Epidermal melanocyte (primary cell): ENCODE data around the gene SMAD9.

Experiments
- DNase-seq: peaks from one replicate; pipeline ENCODE4 v3.0.0; 2011; ENCODE audit warnings: low spot score; ENCODE audit not compliant: insufficient read length

SMAD9 gene

DNA sequence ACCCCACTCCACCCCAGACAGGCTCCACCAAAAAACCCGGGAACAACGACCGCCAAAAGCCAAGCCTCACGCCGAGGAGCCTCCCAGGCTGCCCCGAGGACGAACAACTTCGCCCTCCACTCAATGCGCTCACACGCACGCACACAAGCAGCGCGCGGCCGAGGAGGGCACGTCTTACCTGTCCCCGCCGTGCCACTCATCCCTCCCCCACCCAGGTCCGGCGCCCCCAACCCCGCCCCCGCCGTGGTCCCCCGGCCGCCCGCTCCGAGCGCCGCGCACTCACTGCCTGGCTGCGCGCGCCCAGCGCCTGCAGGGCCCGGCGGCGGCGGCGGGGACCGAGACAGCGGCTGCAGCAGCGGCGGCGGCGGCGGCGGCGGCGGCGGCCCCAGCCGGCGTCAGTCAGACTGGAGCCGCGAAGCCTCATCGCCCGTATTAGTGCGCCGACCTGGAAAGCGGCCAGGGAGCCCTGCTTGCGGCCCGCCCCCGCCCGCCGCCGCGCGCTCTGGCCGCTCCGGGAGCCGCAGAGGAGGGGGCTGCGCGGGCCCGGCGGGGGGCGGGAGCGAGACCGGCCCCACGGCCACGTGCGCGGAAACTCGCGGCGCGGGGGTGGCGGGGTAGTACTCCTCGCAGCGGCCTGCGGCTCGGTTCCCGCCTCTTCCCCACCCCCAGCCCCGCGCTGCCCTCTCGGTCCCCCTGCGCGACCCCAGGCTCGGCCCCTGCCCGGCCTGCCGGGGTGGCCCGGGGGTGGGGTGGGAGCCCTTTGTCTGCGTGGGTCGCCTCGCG lies at the start of gene SMAD9:
Gene SMAD9, minus strand, starts transcription at position 406 of the 783 bp plus-strand sequence. CDS start 40,549 bp downstream, outside the sequence.
- no peak for DNase-seq

DNA sequence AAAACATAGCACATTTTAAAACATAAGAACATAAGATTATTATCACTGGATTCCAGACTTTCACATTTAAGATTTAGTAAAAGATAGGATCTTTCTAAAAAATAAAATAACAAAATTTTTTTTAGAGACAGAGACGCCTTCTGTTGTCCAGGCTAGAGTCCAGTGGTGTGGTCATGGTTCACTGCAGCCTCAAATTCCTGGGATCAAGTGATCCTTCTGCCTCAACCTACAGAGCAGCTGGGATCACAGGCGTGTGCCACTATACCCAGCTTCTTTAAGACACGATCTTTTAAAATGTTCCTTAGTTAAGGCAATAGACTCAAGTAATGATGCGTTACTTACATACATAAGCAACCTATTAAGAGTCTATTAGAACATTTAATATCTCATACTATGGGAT lies 46.4 kb upstream of the SMAD9 start:
- DNase-seq, result no peak

DNA sequence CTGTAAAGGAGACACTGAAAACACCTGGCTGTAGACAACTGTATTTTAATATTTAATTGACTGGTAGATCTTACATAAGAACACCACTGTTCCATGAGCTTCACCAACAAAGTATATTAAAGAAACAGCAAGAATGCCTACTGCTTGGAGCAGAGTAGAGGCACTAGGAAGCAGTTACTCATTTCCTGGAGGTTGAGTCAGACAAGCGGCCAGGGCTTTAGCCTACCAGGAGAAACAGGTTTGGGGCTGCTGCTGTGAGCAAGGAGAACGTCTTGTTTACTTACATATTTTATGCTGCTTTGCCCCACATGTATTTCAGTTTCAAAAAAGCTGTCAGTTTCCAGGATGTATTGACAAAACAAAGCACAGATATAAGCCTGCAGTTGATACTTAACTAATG lies 45.7 kb upstream of the SMAD9 start:
- DNase-seq, result no peak

DNA sequence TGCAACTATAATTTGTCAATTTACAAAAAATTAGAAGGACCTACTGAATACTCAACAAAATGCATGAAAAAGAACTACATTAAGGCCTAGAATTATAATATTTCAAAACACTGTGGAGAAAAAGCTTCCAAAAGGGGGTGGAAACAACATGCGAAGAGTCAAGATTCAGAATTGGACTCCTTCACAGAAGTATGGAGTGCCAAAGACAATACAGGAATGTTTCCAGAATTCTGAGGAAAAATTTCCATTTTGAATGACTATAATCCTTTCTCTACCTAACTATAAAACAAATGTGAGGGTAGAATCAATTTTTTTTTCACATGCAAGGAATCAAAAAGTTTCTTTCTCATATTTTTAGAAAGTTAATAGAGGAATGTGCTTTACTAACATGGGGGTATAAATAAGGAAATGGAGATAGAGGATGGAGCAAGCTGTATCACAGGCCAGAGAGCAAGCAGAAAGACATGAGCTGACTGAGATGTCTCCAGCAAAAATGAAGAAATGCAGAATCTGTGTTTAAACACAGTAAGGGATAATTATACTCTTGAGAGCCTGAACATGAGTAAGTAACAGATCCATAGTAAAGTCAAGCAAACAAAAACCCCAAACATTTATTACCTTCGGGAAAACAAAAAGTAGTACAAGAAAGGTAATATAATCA lies 39.5 kb upstream of the SMAD9 start:
- DNase-seq, result no peak

DNA sequence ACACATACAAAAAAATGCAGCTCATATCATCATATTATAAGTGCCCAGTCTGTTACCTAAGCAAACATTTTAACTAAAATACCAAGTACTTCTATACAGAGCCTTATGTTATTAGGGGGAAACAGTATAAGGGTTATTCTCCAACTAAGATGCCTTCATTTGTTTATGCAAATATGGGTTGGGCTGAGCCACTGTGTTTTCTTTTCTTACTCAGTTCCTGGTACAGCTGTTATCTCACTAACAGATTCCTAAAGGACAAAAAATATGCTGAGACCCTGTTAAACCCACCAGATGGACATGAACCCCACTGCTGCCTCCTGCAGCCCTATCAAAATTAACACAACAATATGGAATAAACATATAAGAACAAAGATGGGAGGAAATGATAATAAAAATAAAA lies 34.5 kb upstream of the SMAD9 start:
- no peak for DNase-seq

GRCh38 chr13:36950920-36951319 lies 30.9 kb upstream of the SMAD9 start:
- no peak for DNase-seq

DNA sequence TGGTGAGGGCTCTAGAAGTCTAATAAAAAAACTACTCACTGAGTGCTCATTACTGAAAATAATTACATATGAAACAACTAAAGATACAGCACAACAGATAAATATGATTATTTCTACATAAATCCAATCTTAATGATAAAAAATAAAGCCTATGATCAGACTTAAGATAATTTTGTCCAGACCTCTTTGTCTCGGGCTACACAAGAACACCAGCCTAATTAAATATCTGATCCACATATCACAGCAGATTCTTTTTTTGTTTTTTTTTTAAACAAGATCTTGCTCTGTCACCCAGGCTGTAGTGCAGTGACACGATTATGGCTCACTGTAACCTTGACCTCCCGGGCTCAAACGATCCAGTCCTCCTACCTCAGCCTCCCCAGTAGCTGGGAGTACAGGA lies 30.3 kb upstream of the SMAD9 start:
- DNase-seq, result no peak

DNA sequence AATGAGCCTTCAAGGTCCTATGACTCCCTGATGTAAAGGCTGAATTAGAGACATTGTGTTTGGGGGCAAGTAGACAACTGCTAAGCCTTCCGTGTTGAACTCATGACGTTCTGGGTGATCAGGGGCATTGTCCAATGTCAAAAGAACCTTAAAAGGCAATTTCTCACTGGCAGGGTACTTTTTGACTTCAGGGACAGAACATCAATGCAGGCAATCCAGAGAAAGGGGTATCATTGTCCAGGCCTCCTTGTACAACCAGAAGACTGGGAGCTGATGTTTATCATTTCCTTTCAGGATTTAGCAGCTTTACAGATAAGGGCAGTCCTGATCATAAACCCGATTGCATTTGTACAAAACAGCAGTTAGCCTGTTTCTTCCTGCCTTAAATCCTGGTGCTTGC lies 25.0 kb upstream of the SMAD9 start:
- no peak for DNase-seq

DNA sequence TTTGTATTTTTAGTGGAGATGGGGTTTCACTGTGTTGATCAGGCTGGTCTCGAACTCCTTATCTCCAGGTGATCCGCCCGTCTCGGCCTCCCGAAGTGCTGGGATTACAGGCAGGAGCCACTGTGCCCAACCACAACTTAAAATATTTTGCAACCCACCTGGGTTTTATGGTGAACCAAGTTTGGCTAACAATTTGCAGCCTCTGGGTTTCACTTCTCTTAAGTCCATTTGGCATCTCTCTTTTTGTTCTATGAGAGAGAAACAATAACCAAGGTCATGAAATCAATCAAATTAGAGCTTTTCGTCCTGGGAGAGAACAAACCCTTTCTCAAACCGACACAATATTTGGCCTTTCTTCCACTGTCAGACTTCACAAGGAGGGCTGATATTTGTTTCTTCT lies 5.6 kb upstream of the SMAD9 start:
- no peak for DNase-seq

- no peak for DNase-seq
Observed at GRCh38 chr13:36924001-36924400, 4.0 kb upstream of the SMAD9 start.

GRCh38 chr13:36921631-36922301 lies 1.7 kb upstream of the SMAD9 start:
- DNase-seq, result no peak

- DNase-seq, result no peak
Observed at GRCh38 chr13:36920616-36921185, 663 bp upstream of the SMAD9 start.

DNA sequence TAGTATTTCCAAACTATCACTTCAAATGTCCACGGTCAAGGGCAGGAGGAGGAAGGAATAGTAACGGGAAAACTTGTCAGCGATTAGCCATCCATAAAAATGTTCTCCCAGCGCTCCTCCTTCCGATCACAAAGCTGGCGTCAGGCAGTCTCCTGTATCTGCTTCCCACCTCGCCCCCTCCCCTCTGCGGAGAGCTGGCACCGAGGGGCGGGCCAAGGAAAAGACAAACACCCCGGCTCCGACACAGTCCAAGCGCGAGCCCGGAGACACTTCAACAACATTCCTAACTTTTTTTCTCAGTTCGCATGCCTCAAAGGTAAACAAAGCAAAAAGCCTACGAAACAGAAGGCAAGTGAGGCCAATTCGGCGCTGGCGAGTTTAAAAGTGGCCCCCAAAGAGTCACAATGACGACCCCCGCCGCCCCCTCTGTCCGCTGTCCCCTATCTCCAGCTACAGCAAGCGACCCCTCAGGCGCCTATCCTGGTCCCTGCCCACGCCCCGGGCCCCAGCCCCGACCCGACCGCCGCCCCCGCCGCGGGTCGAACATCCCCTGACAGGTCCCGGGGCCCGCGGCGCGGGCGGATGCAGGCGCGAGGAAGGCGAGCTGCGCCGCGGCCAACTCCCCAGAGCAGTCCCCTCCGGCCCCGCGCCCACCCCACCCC lies 736 bp downstream of the SMAD9 start:
- no peak for DNase-seq

DNA sequence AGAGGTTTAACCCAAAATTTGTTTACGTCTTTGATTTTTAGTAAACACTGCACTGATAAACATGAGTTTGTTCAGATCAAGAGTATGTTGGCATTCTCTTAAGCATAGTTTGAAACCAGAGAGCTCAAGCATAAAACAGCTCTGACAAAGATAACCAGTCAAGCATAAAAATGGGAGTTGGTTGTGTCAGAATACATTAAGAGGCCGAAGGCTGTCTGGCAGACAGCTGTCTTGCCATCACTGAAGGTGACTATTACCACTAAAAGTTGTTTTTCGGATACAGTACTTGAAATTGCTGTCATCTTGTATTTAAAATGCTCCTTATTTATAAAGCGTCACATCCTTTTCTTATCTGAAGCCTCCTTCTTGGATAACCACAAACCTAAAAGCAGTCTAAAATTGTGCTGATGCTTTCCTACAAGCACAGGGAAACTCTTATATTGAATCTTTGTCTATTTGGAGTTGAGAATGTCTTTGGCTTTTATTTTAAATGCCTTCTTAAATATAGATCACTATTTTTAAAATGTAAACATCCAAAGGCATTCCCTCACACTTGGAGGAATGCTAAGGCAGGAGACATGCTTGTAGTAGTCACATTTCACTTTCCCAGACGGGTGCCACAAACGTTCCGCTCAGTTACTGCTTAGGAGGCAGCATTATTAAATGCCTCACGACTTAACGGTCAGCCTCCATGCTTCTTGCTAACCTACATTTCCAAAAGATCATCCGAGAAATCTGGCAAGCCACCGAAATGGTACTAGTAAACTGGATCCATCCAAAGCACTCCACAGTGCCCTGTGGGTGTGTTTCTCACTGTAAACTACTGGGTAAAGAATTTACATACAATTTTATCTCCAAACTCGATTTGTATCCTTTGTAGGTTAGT lies 1.5 kb downstream of the SMAD9 start:
- no peak for DNase-seq

DNA sequence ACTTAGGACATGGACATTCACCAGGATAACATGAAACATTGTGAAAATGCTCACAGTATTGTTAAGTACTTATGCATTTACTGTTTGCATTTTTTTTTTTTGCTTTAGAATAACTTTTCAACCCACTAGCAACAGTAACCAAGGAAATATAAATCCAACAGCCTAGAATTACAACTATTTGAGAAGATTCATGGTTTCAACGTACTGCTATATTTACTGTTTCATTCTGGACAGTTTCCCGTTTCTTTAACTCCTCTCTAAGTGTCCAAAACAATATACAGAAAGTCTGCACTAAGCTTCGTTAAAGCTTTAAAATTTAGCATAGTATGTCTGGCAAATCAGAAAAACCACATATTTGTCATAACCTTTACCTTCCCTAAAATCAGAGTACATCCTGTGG lies 2.7 kb downstream of the SMAD9 start:
- no peak for DNase-seq

- DNase-seq, result no peak
Observed at GRCh38 chr13:36915896-36916640, 4.0 kb downstream of the SMAD9 start.

DNA sequence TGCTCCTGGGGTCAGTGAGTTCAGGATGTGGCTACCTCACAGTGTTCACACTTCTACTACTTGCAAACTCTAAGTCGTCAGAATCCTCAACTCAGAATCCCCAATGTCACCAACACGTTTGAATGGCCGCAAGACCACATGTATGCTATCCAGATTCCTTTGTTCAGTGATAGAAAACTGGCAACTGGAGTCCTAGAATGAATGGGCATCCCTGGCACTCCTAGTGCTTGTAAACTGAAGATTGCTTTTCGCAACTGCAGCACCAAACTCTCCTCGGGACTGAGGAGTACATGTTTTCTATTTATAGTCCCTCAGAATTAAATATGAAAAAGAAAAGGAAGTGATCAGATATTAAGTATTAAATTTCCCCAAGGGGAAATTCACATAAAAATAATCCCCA lies 4.9 kb downstream of the SMAD9 start:
- DNase-seq, result no peak

DNA sequence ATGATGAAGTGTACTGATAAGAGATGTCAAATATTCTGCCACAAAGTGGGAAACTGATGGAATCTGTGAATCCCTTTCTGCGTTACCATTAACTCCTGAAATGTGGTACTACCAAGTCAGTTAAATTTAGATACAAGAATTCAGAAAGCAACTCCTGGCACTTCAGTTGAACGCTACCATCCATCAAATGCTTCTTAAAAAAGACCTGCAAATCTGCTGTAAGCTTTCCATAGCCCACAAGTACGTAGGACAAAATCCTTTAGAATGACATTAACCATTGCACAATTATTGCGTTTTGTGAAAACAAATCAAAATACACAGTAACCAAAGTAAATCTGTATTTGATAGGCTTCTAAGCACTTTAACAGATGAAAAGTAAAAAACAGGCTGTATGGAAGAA lies 5.4 kb downstream of the SMAD9 start:
- DNase-seq, result no peak

DNA sequence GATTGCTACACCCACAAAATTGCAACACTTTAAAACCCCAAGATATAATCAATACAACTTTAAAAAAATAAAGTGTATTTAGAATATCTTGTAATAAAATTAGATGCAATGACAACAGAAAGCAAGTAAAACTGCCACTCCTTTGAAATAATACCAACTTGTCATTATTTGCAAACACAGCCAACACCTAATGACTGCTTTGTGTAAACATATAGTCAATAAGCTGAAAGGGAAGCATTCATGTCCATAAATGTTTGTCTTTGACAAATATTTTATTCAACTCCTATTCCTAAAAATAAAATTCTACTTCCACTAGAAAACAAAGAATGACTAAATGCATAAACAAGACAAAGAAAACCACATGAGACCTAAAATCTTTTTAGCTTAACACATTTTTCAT lies 6.6 kb downstream of the SMAD9 start:
- no peak for DNase-seq

DNA sequence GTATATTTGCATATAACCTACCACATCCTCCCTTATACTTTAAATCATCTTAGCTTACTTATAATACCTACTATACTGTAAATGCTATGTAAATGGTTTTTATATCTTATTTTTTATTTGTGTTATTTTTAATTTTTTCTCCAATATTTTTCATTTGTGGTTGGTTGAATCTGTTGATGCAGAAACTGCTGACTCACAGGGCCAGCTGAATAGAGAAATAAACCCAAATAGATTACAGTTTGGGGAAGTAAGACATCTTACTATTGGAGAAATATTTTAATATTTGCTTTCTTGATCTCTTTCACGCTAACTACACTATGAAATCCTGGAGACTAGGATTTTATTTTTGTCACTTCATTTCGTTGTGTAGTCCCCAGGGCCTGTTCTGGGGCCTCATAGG lies 7.1 kb downstream of the SMAD9 start:
- no peak for DNase-seq
